H1 (cell line): ENCODE measurements around the gene PAK6. TPM values are rescaled to one million over a fixed set of nuclear protein-coding genes. Genes with fewer than 3 reads are reported as not detected.
A peak's percentile ranks its signal among the peaks of the same experiment; 100 is the strongest.

Experiments used
- MAFK ChIP-seq: IDR thresholded peaks from 2 replicates; pipeline ENCODE4 v1.6.1; 2012; ENCODE audit warnings: low read depth, mild to moderate bottlenecking, improper control_type of control experiment, low read length
- SRF ChIP-seq: IDR thresholded peaks from 2 replicates; pipeline ENCODE4 v1.6.1; 2011; ENCODE audit warnings: mild to moderate bottlenecking, low read depth, low read length, moderate library complexity
- polyA plus RNA-seq, 7 experiments: library from polyadenylated mRNA; depleted of rRNA in 3 of 7; stranded (reverse) in 5 of 7; unstranded in 2 of 7; fragments of >200 nt in 5 of 7; fragments of 200-250 nt in 2 of 7; gene quantifications; 1 replicate in 5 of 7; 2 replicates in 1 of 7; 4 replicates in 1 of 7; pipeline versions ENCODE4 v1.2.1 to v1.2.3, GENCODE V29; 2011 to 2013; ENCODE audit warnings: missing spikeins in 2 of 7, mixed read lengths in 2 of 7
- total RNA-seq: library from RNA; stranded (reverse); fragmentation: NEBNext Ultra II Directional; extraction: Animal tissue kit (Norgen Biotek cat#: 25700); gene quantifications from 2 replicates; pipeline ENCODE4 v1.2.1, GENCODE V29; 2021
- TF ChIP-seq, protein P1 (sequence below): IDR thresholded peaks from 2 replicates; pipeline ENCODE4 v1.6.1; 2012; ENCODE audit warnings: inconsistent platforms

Gene PAK6
- total and polyA plus RNA-seq, 2 of the 8 experiments (the other 6 are each of a cell fraction or from before 2014, with no cell fraction given) = 6.9 to 9.4 TPM

DNA sequence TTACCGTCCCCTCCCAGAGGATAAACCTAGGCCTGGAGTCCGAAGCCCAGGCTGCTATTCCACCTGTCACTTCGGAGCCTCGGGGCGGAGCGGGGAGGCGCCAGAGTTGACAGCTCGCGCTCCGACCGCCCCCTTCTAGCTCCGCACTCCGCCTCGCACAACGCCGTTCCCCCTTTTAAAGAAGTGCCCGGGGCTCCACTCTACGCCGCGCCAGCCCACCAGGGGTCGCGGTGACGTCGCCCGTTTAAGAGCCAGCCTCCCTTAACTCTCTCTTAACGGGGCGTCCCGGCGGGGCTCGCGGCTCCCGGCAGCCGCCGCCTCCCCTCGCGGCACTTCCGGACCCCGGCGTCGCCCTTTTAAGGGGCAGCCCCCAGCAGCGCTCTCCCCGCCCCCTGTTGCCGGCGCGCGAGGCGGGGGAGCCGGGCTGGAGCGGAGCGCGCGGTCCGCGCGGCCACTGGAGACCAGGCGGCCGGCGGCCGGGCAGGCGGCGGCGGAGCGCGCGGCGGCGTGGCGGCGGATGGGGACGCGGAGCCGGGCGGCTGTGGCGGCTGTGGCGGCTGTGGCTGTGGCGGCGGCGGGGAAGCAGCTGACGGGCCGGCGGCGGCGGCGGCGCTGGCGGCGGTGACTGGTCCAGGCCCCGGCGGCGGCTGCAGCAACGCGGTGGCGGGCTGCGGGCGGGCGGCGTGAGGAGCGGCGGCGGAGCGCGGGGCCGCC is 84.5 kb downstream of the PAK6 start, which contains the start of gene INAFM2 (continued):
- TF ChIP-seq MAFK = no peak
- TF ChIP-seq SRF = no peak
- TF ChIP-seq, protein P1, sequence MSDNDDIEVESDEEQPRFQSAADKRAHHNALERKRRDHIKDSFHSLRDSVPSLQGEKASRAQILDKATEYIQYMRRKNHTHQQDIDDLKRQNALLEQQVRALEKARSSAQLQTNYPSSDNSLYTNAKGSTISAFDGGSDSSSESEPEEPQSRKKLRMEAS = peak; percentile 98
